Neural cell (in vitro differentiated cells): Measurements from ENCODE around the gene GSDMA. TPM values are rescaled to one million over a fixed set of nuclear protein-coding genes. Genes with fewer than 3 reads are reported as not detected.

ENCODE experiments used
- H2AFZ ChIP-seq: fragments of 200-600, 300-800 bp; sonication (generic), shearing (Covaris generic); 2 replicates; pipeline ENCODE4 v1.6.0; 2014; ENCODE audit warnings: low read depth, mild to moderate bottlenecking, antibody characterized with exemption, low read length, moderate library complexity
- H3F3A ChIP-seq: fragments of 200-600 bp; shearing (Covaris generic); 2 replicates; pipeline ENCODE4 v1.6.1; 2016; ENCODE audit warnings: mild to moderate bottlenecking, moderate library complexity, mixed read lengths, antibody characterized with exemption, low read length; ENCODE audit not compliant: insufficient read depth, poor library complexity, severe bottlenecking
- H3K27ac ChIP-seq: fragments of 200-600, 300-800 bp; sonication (generic), shearing (Covaris generic); 2 replicates; pipeline ENCODE4 v1.5.1; 2014; ENCODE audit warnings: mild to moderate bottlenecking, low read length, moderate library complexity
- H3K27me3 ChIP-seq: fragments of 300-800, 200-600 bp; sonication (generic), shearing (Covaris generic); 2 replicates; pipeline ENCODE4 v1.6.0; 2014; ENCODE audit warnings: mild to moderate bottlenecking, low read depth, low read length, moderate library complexity; ENCODE audit not compliant: insufficient read depth
- H3K36me3 ChIP-seq: fragments of 300-800, 200-600 bp; sonication (generic), shearing (Covaris generic); 2 replicates; pipeline ENCODE4 v1.5.1; 2014; ENCODE audit warnings: mild to moderate bottlenecking, antibody characterized with exemption, low read length, moderate library complexity; ENCODE audit not compliant: insufficient read depth
- H3K4me2 ChIP-seq: fragments of 300-800, 200-600 bp; sonication (generic), shearing (Covaris generic); 2 replicates; pipeline ENCODE4 v1.6.0; 2014; ENCODE audit warnings: mild to moderate bottlenecking, low read length
- H3K4me3 ChIP-seq: fragments of 300-800, 200-600 bp; sonication (generic), shearing (Covaris generic); 2 replicates; pipeline ENCODE4 v1.5.1; 2014; ENCODE audit warnings: mild to moderate bottlenecking, low read length, moderate library complexity
- H3K79me2 ChIP-seq: fragments of 200-600 bp; shearing (Covaris generic); replicated peaks from 2 replicates; pipeline ENCODE4 v1.6.0; 2014; ENCODE audit warnings: mild to moderate bottlenecking, low read length, moderate library complexity; ENCODE audit not compliant: insufficient read depth
- H3K9ac ChIP-seq: fragments of 300-800, 200-600 bp; sonication (generic), shearing (Covaris generic); 2 replicates; pipeline ENCODE4 v1.6.1; 2016; ENCODE audit warnings: mild to moderate bottlenecking, low read length, mixed read lengths
- H3K9me2 ChIP-seq: fragments of 200-600 bp; shearing (Covaris generic); 2 replicates; pipeline ENCODE4 v1.6.1; 2016; ENCODE audit warnings: mild to moderate bottlenecking, low read length, mixed read lengths; ENCODE audit not compliant: insufficient read depth
- H3K9me3 ChIP-seq: fragments of 200-600, 300-800 bp; sonication (generic), shearing (Covaris generic); 2 replicates; pipeline ENCODE4 v1.6.1; 2016; ENCODE audit warnings: mild to moderate bottlenecking, mixed run types, low read length, moderate library complexity, mixed read lengths
- H4K20me1 ChIP-seq: fragments of 200-600 bp; shearing (Covaris generic); 2 replicates; pipeline ENCODE4 v1.6.1; 2016; ENCODE audit warnings: mild to moderate bottlenecking, mixed run types; ENCODE audit not compliant: insufficient read depth
- EP300 ChIP-seq: fragments of 450-650 bp; conservative IDR thresholded peaks from 2 replicates; pipeline ENCODE4 v1.6.1; 2014; ENCODE audit warnings: antibody characterized with exemption, mild to moderate bottlenecking, moderate library complexity; ENCODE audit not compliant: poor library complexity, severe bottlenecking
- EZH2 ChIP-seq: fragments of 200-600, 300-800 bp; shearing (Covaris generic), sonication (generic); IDR thresholded peaks from 2 replicates; pipeline ENCODE4 v1.6.1; 2014; ENCODE audit warnings: antibody characterized with exemption, low read length, borderline replicate concordance, mild to moderate bottlenecking; ENCODE audit not compliant: insufficient read depth, poor library complexity, severe bottlenecking
- MXI1 ChIP-seq: fragments of 450-650 bp; conservative IDR thresholded peaks from 2 replicates; pipeline ENCODE4 v1.6.1; 2014; ENCODE audit warnings: antibody characterized with exemption, mild to moderate bottlenecking; ENCODE audit not compliant: poor library complexity, severe bottlenecking
- POLR2AphosphoS5 ChIP-seq: IDR thresholded peaks from 2 replicates; pipeline ENCODE4 v1.6.1; 2012
- RAD21 ChIP-seq: fragments of 450-650 bp; conservative IDR thresholded peaks from 2 replicates; pipeline ENCODE4 v1.6.1; 2014; ENCODE audit warnings: antibody characterized with exemption, mild to moderate bottlenecking, moderate library complexity
- SMC3 ChIP-seq: fragments of 450-650 bp; conservative IDR thresholded peaks from 2 replicates; pipeline ENCODE4 v1.6.1; 2014; ENCODE audit warnings: antibody characterized with exemption, mild to moderate bottlenecking, moderate library complexity; ENCODE audit not compliant: poor library complexity
- TAF1 ChIP-seq: IDR thresholded peaks from 2 replicates; pipeline ENCODE4 v1.6.1; 2012; ENCODE audit warnings: low read depth
- polyA plus RNA-seq: library from polyadenylated mRNA; depleted of rRNA; stranded (reverse); fragments of >200 nt; gene quantifications from 2 replicates; pipeline ENCODE4 v1.2.3, GENCODE V29; 2014
- TF ChIP-seq, protein P1 (sequence below): IDR thresholded peaks from 2 replicates; pipeline ENCODE4 v1.6.1; 2012; ENCODE audit warnings: borderline replicate concordance
- TF ChIP-seq, protein P2 (sequence below): fragments of 450-650 bp; IDR thresholded peaks from 2 replicates; pipeline ENCODE4 v1.5.1; 2014; ENCODE audit warnings: antibody characterized with exemption, mild to moderate bottlenecking, moderate library complexity; ENCODE audit not compliant: poor library complexity, severe bottlenecking

The GSDMA gene
- polyA plus RNA-seq, 1 donor from 2014 or later: not detected

GRCh38 chr17:39980351-39981206 lies 17.8 kb downstream of the GSDMA start, which contains the start of gene PSMD3:
PSMD3 (plus strand) TSS chr17:39980807; CDS start chr17:39980971, 164 bp downstream.
- H3K4me3 ChIP-seq: peak within 1 kb of the TSS; percentile 89
- no peaks in the 10 kb centered on the region for H3K36me3 ChIP-seq
- peak within 1 kb of the TSS; percentile 97 for H3K9ac ChIP-seq
- peak within 1 kb of the TSS; percentile 61 for H2AFZ ChIP-seq
- peaks cover 20% of the 10 kb centered on the region for H3K79me2 ChIP-seq
- no peaks in the 10 kb centered on the region for H4K20me1 ChIP-seq
- peak within 1 kb of the TSS; percentile 82 for H3K27ac ChIP-seq
- H3F3A ChIP-seq: no peaks in the 10 kb centered on the region
- peak within 1 kb of the TSS; percentile 95 for H3K4me2 ChIP-seq
- H3K9me3 ChIP-seq: no peaks in the 10 kb centered on the region
- TF ChIP-seq EZH2: no peak
- TF ChIP-seq SMC3: peak; percentile 91
- peak; percentile 63 for TF ChIP-seq EP300
- TF ChIP-seq TAF1: peak; percentile 70
- TF ChIP-seq, protein P1, sequence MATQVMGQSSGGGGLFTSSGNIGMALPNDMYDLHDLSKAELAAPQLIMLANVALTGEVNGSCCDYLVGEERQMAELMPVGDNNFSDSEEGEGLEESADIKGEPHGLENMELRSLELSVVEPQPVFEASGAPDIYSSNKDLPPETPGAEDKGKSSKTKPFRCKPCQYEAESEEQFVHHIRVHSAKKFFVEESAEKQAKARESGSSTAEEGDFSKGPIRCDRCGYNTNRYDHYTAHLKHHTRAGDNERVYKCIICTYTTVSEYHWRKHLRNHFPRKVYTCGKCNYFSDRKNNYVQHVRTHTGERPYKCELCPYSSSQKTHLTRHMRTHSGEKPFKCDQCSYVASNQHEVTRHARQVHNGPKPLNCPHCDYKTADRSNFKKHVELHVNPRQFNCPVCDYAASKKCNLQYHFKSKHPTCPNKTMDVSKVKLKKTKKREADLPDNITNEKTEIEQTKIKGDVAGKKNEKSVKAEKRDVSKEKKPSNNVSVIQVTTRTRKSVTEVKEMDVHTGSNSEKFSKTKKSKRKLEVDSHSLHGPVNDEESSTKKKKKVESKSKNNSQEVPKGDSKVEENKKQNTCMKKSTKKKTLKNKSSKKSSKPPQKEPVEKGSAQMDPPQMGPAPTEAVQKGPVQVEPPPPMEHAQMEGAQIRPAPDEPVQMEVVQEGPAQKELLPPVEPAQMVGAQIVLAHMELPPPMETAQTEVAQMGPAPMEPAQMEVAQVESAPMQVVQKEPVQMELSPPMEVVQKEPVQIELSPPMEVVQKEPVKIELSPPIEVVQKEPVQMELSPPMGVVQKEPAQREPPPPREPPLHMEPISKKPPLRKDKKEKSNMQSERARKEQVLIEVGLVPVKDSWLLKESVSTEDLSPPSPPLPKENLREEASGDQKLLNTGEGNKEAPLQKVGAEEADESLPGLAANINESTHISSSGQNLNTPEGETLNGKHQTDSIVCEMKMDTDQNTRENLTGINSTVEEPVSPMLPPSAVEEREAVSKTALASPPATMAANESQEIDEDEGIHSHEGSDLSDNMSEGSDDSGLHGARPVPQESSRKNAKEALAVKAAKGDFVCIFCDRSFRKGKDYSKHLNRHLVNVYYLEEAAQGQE: peak; percentile 87
- TF ChIP-seq, protein P2, sequence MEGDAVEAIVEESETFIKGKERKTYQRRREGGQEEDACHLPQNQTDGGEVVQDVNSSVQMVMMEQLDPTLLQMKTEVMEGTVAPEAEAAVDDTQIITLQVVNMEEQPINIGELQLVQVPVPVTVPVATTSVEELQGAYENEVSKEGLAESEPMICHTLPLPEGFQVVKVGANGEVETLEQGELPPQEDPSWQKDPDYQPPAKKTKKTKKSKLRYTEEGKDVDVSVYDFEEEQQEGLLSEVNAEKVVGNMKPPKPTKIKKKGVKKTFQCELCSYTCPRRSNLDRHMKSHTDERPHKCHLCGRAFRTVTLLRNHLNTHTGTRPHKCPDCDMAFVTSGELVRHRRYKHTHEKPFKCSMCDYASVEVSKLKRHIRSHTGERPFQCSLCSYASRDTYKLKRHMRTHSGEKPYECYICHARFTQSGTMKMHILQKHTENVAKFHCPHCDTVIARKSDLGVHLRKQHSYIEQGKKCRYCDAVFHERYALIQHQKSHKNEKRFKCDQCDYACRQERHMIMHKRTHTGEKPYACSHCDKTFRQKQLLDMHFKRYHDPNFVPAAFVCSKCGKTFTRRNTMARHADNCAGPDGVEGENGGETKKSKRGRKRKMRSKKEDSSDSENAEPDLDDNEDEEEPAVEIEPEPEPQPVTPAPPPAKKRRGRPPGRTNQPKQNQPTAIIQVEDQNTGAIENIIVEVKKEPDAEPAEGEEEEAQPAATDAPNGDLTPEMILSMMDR: peak; percentile 99
- TF ChIP-seq POLR2AphosphoS5: peak; percentile 99
- peak; percentile 96 for TF ChIP-seq RAD21
- TF ChIP-seq MXI1: peak; percentile 89
- H3K27me3 ChIP-seq: no peaks in the 10 kb centered on the region
- H3K9me2 ChIP-seq: no peaks in the 10 kb centered on the region

DNA sequence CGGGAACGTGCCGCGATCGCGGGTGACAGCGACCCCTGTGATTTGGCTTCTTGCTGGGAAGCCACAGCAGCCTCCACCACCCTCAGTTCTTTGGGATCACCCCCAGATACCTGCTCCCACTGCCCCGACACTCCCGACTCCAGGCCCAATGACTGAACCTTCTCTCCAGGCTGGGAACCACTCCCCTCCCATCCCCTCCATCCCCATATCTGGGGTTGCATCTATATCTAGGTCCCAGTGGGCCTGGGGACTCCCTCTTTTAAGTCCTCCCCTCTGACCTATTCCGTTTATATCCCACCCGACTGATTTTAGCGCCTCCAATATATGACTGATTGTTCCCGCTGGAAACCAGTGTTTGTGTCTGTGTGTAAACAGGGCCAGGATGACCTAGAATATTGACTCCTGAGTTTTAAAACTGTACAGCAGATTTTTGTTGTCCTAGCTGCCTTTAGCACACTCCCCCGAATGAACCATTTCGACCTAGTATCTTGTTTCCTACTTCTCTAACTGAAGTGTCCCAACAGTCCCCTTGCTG lies 18.5 kb downstream of the GSDMA start:
- Histone ChIP-seq H3K36me3 (no peaks in the 10 kb centered on the region), H4K20me1 (no peaks in the 10 kb centered on the region), H3K4me3 (peak overlapping the region; percentile 89), H3K4me2 (peak overlapping the region; percentile 95), H3K9ac (peak overlapping the region; percentile 97), H3K9me3 (no peaks in the 10 kb centered on the region), H3F3A (no peaks in the 10 kb centered on the region), H3K79me2 (peaks cover 20% of the 10 kb centered on the region), H2AFZ (peak overlapping the region; percentile 61), H3K9me2 (no peaks in the 10 kb centered on the region), H3K27me3 (no peaks in the 10 kb centered on the region), H3K27ac (peak overlapping the region; percentile 82)
- TF ChIP-seq TAF1: no peak
- TF ChIP-seq EP300: no peak
- TF ChIP-seq RAD21: no peak
- no peak for TF ChIP-seq SMC3
